Endothelial cell of umbilical vein (primary cell): ENCODE measurements around the gene CDCA5. TPM values are rescaled to one million over a fixed set of nuclear protein-coding genes. Genes with fewer than 3 reads are reported as not detected.

Source experiments
- BruUV-seq: library from RNA; stranded (reverse); fragments of 400-500 nt; replicated peaks from 2 replicates; lab custom pipeline; 2021; lab: Mats Ljungman, UMichigan
- CTCF ChIA-PET: fragments of 300-600, 350-600 bp; sonication (Branson Sonifier 250); formaldehyde crosslinking; loops from one replicate; lab custom pipeline; 2021; ENCODE audit warnings: antibody characterized with exemption, inconsistent platforms; lab: Charles Lee
- POLR2A ChIA-PET: fragments of 300-600, 350-600 bp; sonication (Branson Sonifier 250); formaldehyde crosslinking; loops from one replicate; lab custom pipeline; 2021; ENCODE audit warnings: antibody characterized with exemption, inconsistent platforms; lab: Charles Lee
- DNase-seq: peaks from one replicate; pipeline ENCODE4 v3.0.0-alpha.2; 2011; ENCODE audit warnings: low read depth, low spot score
- FAIRE-seq: peaks from 2 replicates; lab custom pipeline; 2011; peaks lifted over from hg19 to GRCh38; lab: Jason Lieb, UNC
- H2AFZ ChIP-seq: 2 replicates; pipeline ENCODE4 v1.6.0; 2012; ENCODE audit warnings: low read depth, low read length, control low read depth, inconsistent platforms
- H3K27ac ChIP-seq: 2 replicates; pipeline ENCODE4 v1.5.1; 2011; ENCODE audit warnings: low read depth, mild to moderate bottlenecking, control low read depth, low read length, moderate library complexity; ENCODE audit not compliant: insufficient read depth
- H3K27me3 ChIP-seq, 2 experiments: 2 replicates each; pipeline versions ENCODE4 v1.6.0 to v1.6.1; 2011; ENCODE audit warnings: low read length in 2 of 2, mixed read lengths in 1 of 2; ENCODE audit not compliant: control insufficient read depth in 2 of 2, insufficient read depth in 2 of 2
- H3K36me3 ChIP-seq, 2 experiments: 2 replicates in 1 of 2; 3 replicates in 1 of 2; pipeline ENCODE4 v1.5.1; 2011; ENCODE audit warnings: low read length in 2 of 2, mild to moderate bottlenecking in 1 of 2, moderate library complexity in 1 of 2; ENCODE audit not compliant: control insufficient read depth in 2 of 2, insufficient read depth in 2 of 2; ENCODE audit errors: extremely low read depth in 1 of 2
- H3K4me1 ChIP-seq: 3 replicates; pipeline ENCODE4 v1.5.1; 2011; ENCODE audit warnings: mild to moderate bottlenecking, low read length; ENCODE audit not compliant: control insufficient read depth, insufficient read depth; ENCODE audit errors: extremely low read depth
- H3K4me2 ChIP-seq: 2 replicates; pipeline ENCODE4 v1.6.1; 2011; ENCODE audit warnings: low read length, control low read depth, mixed read lengths; ENCODE audit not compliant: insufficient read depth
- H3K4me3 ChIP-seq, 3 experiments: fragments of 200-600 bp in 1 of 3; sonication (generic), shearing (Covaris generic) in 1 of 3; replicated peaks in 1 of 3; 2 replicates each; pipeline ENCODE4 v1.5.1; 2011 to 2016; ENCODE audit warnings: control low read depth in 3 of 3, low read length in 3 of 3, mild to moderate bottlenecking in 2 of 3, inconsistent platforms in 1 of 3, low read depth in 1 of 3, moderate library complexity in 1 of 3; ENCODE audit not compliant: insufficient read depth in 1 of 3
- H3K79me2 ChIP-seq: 2 replicates; pipeline ENCODE4 v1.6.0; 2012; ENCODE audit warnings: low read length, inconsistent platforms; ENCODE audit not compliant: control insufficient read depth, insufficient read depth
- H3K9ac ChIP-seq: replicated peaks from 2 replicates; pipeline ENCODE3; 2011; ENCODE audit warnings: low read length, control low read depth; ENCODE audit not compliant: insufficient read depth; ENCODE audit errors: extremely low read depth
- H3K9me1 ChIP-seq: replicated peaks from 3 replicates; pipeline ENCODE4 v1.6.0; 2011; ENCODE audit warnings: mild to moderate bottlenecking, low read length; ENCODE audit not compliant: control insufficient read depth, insufficient read depth; ENCODE audit errors: extremely low read depth
- H3K9me3 ChIP-seq: replicated peaks from 2 replicates; pipeline ENCODE4 v1.5.1; 2012; ENCODE audit warnings: low read length, inconsistent platforms; ENCODE audit not compliant: control insufficient read depth, insufficient read depth
- H4K20me1 ChIP-seq: replicated peaks from 2 replicates; pipeline ENCODE3; 2011; ENCODE audit warnings: mild to moderate bottlenecking, low read length; ENCODE audit not compliant: control insufficient read depth, insufficient read depth; ENCODE audit errors: extremely low read depth
- CTCF ChIP-seq, 2 donors: IDR thresholded peaks; 1 replicate in 1 of 2; 2 replicates in 1 of 2; pipeline ENCODE4 v1.5.1; 2011; ENCODE audit warnings: low read length in 2 of 2, mild to moderate bottlenecking in 2 of 2, moderate library complexity in 2 of 2, control low read depth in 1 of 2, inconsistent platforms in 1 of 2, low read depth in 1 of 2; ENCODE audit not compliant: insufficient read depth in 1 of 2; ENCODE audit errors: extremely low read depth in 1 of 2
- EZH2 ChIP-seq: IDR thresholded peaks from 2 replicates; pipeline ENCODE4 v1.6.1; 2012; ENCODE audit warnings: borderline replicate concordance, low read depth, mild to moderate bottlenecking, moderate library complexity, low read length, inconsistent platforms; ENCODE audit not compliant: severe bottlenecking
- FOS ChIP-seq: IDR thresholded peaks from 2 replicates; pipeline ENCODE4 v1.6.1; 2011; ENCODE audit warnings: mild to moderate bottlenecking, low read length, moderate library complexity, borderline replicate concordance; ENCODE audit not compliant: insufficient read depth
- GATA2 ChIP-seq: IDR thresholded peaks from 2 replicates; pipeline ENCODE4 v1.7.0; 2011; ENCODE audit warnings: low read depth, mild to moderate bottlenecking, moderate library complexity, mixed read lengths, low read length; ENCODE audit not compliant: insufficient read length, insufficient read depth
- JUN ChIP-seq: IDR thresholded peaks from 2 replicates; pipeline ENCODE4 v1.6.1; 2011; ENCODE audit warnings: borderline replicate concordance, low read depth; ENCODE audit not compliant: insufficient read length, insufficient read depth
- MYC ChIP-seq: IDR thresholded peaks from one replicate; pipeline ENCODE4 v1.6.1; 2011; ENCODE audit warnings: mild to moderate bottlenecking, low read depth, low read length
- POLR2A ChIP-seq: IDR thresholded peaks from 2 replicates; pipeline ENCODE4 v1.6.1; 2012; ENCODE audit warnings: low read depth, mild to moderate bottlenecking, control low read depth, low read length
- POLR2AphosphoS5 ChIP-seq: IDR thresholded peaks from 2 replicates; pipeline ENCODE4 v1.6.1; 2012; ENCODE audit warnings: low read depth, mild to moderate bottlenecking, control low read depth, low read length, moderate library complexity; ENCODE audit not compliant: insufficient read depth
- dilution Hi-C: fragments of 300-500 bp; cut with MboI; formaldehyde crosslinking; loops from one replicate; pipeline ENCODE4 v1.15.0; 2019; ENCODE audit warnings: low sequenced_read_pairs; ENCODE audit not compliant: extremely low pct_ligation_motif_present
- intact Hi-C: fragments of 100-400 bp; cut with micrococcal nuclease; formaldehyde crosslinking; loops from one replicate; pipeline ENCODE4 v1.10.0; 2022
- polyA plus RNA-seq, 4 experiments: library from polyadenylated mRNA; depleted of rRNA in 3 of 4; stranded (reverse) in 3 of 4; unstranded in 1 of 4; fragments of >200 nt; gene quantifications; 2 replicates each; pipeline versions ENCODE4 v1.2.1 to v1.2.3, GENCODE V29; 2011 to 2012; ENCODE audit warnings: missing spikeins in 1 of 4
- total RNA-seq: library from RNA; stranded (reverse); gene quantifications from 2 replicates; pipeline ENCODE4 v1.2.3, GENCODE V29; 2021

Gene CDCA5
- total and polyA plus RNA-seq, 2 donors (not counting 3 experiments of a cell fraction or from before 2014, with no cell fraction given), result 16.4 to 35.7 TPM

DNA sequence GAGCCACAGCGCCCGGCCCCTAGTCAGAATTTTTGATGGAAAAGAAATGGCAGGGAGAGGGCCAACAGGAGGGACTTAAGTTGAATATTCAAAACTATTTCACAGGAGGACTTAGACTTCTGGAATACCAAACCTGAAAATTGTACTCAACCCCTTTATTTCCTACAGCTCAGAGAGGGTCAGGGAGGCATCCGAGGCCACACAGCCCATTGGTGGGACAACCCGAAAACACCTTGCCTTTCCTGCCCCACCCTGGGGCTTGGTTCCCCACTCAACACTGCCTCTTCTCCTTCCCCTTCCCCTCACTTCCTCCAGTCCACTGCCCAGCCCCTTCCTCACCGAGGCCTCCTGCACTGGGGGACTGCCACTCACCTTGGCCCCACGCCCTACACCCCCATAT is 26.8 kb downstream of the CDCA5 start:
- Histone ChIP-seq H3K27ac (no peak overlapping the region), H3K4me1 (no peaks in the 10 kb centered on the region), H3K4me3 (no peak overlapping the region), H3K9me1 (no peaks in the 10 kb centered on the region), H3K79me2 (no peaks in the 10 kb centered on the region), H3K9ac (no peak overlapping the region), H3K27me3 (no peaks in the 10 kb centered on the region), H3K4me2 (no peak overlapping the region), H4K20me1 (no peaks in the 10 kb centered on the region), H3K36me3 (no peaks in the 10 kb centered on the region), H2AFZ (no peak overlapping the region), H3K9me3 (no peaks in the 10 kb centered on the region)
- no TSS peak for BruUV-seq
- no peak for DNase-seq
- CTCF ChIA-PET, result interaction anchor here (1.0 kb wide), 1 partner anchor 19 kb away, joined by 3 read pairs; no protein-coding TSS in a partner anchor
- POLR2A ChIA-PET, result no interaction called here
- dilution Hi-C loops (no loop called here), intact Hi-C loops (no loop called here)
- TF ChIP-seq CTCF (IDR thresholded peaks at IDR 0.05; ENCODE audit: extremely low read depth in 1 of 2, insufficient read depth in 1 of 2, low read depth in 1 of 2, low read length in 2 of 2) (no peak), FOS (no peak), JUN (no peak), MYC (no peak)
- no peak for FAIRE-seq

DNA sequence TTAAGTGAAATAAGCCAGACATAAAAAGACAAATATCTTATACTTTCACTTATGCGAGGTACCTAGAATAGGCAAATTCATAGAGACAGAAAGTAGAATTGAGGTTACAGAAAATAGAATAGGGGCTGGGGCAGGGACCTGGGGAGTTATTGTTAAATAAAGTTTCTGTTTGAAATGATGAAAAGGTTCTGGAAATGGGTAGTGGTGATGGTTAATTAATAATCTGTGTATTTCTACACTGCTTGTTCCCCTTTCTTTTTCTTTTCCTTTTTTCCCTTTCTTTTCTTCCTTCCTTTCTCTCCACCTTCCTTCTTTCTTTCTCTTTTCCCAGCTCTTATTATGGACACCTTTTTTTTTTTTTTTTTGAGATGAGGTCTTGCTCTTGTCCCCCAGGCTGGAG is 28.3 kb downstream of the CDCA5 start:
- intact Hi-C loops (no loop called here), dilution Hi-C loops (no loop called here)
- H3K9me3 ChIP-seq, result no peaks in the 10 kb centered on the region
- no peak overlapping the region for H2AFZ ChIP-seq
- no peaks in the 10 kb centered on the region for H3K4me1 ChIP-seq
- H3K79me2 ChIP-seq, result no peaks in the 10 kb centered on the region
- no peak overlapping the region for H3K4me3 ChIP-seq
- ChIA-PET CTCF (no interaction called here), POLR2A (interaction anchor here (0.6 kb wide), 2 partner anchors 10 to 177 kb away, joined by 3 to 6 read pairs; partner anchors contain the start of gene EHD1)
- no peak overlapping the region for H3K4me2 ChIP-seq
- H3K27ac ChIP-seq, result no peak overlapping the region
- TF ChIP-seq POLR2A, result no peak
- no peak for TF ChIP-seq JUN
- no peak for TF ChIP-seq FOS
- TF ChIP-seq GATA2, result no peak
- TF ChIP-seq POLR2AphosphoS5, result no peak
- TF ChIP-seq EZH2, result no peak
- no peak for TF ChIP-seq MYC
- no peaks in the 10 kb centered on the region for H3K36me3 ChIP-seq
- DNase-seq (no peak), FAIRE-seq (no peak)
- no peaks in the 10 kb centered on the region for H4K20me1 ChIP-seq
- H3K9ac ChIP-seq, result no peak overlapping the region
- no peaks in the 10 kb centered on the region for H3K27me3 ChIP-seq
- no peaks in the 10 kb centered on the region for H3K9me1 ChIP-seq
- BruUV-seq, result no TSS peak
